Stimulated activated CD4-positive, alpha-beta T cell treated with anti-CD3 and anti-CD28 coated beads, Interleukin-1b, Interleukin-23, amount 100 ng/mL, for 24 hours (primary cell): ENCODE data around the gene ASTN2.
"Not testable (repeated sequence)": the region's sequence is repeated elsewhere in the genome, so short reads cannot be mapped to it uniquely, and the experiment has no call there.

Experiments used
- DNase-seq, 4 experiments: peaks; one replicate each; pipeline ENCODE4 v3.0.0-alpha.2; 2020; ENCODE audit warnings: low read depth in 4 of 4, low spot score in 1 of 4

ASTN2 gene

DNA sequence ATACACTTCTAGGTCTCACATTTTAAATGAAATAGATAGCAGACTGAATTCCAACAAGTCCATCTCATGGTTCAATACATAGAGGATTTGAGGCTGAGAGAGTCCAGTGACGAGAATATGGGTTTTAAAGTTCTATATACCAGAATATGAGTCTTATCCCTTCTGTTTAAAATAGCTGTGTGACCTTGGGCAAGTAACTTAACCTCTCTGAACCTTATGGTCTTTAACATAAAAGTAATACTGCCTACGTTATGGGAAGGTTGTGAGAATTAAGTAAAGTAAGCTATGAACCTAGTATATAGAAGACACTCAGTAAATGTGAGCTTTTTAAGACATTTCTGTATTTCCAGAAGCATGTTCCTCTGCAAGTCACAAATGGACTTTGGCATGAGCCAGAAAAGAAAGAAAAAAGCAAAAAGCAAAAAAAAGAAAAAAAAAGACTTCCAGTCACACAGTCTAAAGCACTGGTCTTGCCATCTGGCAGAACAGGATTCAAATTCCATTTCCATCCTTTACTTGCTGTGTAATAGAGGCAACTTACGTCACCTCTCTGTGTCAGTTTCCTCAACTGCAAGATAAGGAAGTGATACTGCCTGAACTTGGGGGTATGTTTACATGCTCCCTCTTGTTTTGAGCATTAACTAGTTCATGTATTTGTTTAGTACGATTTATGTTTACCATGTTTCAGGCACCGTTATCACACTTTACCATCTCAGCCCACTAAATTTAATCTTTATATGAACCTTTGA, 479.5 kb downstream of the ASTN2 start:
- DNase-seq = no peak

DNA sequence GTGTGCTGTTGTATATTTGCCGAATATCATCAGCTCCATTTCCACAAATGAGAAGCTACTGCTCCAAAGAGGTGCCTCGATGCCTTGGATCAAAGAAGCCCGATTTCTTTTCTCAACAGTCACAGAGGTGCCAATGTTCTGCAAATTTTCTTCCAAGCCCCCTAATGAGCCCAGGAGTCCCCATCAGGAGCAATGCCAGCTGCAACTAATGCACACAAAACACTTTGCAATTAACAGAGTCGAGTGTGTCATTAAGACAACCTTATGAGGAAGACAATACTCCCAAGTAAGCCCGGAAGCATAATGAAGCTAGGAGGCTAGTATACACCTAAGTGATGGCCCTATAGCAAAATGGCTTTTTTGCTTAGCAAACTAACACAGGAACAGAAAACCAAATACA, 480.7 kb downstream of the ASTN2 start:
- no peak for DNase-seq

DNA sequence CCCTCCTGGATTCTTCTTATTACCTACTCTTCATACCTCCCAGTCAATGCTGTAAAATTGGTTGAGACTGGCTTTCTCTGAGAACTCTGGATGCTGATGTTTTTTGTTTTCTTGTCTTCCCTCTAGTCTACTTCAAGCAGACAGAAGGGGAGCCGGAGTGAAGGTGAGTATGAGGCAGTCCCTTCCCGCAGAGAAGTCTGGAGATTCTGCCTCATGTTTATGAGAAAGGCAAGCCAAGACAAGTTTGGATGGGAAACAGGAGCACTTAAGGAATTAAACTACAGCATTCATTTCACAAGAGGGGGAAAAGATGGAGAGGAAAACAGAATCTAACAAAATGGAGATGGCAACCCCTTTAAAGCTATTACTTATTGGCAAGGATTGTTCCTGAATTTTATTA, 481.6 kb downstream of the ASTN2 start:
- no peak for DNase-seq

DNA sequence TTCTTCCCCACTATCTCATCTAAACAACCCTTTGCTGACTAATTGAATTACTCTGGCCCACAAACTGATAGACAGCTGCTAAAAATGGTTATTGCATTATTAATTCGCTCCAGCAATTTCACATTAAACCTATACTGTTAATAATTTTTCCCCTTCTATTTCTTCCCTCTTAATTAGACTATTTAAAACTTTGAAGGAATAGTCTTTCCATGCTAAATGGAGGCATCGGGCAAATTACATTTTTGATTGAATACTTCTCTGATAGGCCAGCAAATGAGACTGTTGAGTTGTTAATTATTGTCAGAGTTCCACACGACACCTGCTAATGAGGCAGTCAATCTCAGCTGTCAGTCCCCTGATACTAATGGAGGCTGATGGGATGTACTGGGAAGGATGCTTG, 485.2 kb downstream of the ASTN2 start:
- DNase-seq = no peak

DNA sequence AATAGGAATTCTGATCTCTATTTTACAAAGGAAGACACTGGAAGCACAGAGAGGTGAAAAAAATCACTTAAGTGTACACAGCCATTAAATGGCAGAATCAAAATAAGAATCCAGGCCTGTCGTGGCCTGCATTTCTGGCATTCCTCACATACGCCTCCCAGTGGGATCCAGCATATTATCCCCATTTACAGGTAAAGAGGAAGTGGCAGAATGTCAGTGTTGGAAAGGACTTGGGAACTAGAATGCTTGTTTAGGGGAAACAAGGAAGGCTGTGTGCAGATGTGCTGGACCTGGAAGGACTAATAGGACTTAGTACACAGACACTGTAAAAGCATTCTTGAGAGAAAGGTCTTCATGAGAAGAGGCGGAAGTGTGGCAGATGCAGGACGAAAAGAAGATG, 486.0 kb downstream of the ASTN2 start:
- DNase-seq = no peak

DNA sequence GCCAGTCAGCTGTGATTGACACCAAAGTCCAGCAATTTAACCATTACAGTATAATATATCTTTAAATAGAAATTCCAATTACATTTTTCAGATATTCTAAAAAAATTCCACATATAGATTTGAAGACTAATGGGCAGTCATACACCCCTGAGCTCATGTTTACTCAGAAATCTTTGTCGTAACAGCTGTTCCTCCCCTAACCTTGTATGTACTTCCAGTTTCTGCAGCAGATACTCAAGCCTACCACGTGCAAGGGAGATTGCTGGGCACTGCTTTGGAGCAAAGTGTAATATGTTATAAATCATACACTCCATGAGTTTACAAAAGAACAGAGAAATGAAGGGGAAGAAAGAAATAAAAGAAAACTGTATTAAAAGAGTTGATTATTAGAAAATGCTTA, 486.6 kb downstream of the ASTN2 start:
- no peak for DNase-seq

DNA sequence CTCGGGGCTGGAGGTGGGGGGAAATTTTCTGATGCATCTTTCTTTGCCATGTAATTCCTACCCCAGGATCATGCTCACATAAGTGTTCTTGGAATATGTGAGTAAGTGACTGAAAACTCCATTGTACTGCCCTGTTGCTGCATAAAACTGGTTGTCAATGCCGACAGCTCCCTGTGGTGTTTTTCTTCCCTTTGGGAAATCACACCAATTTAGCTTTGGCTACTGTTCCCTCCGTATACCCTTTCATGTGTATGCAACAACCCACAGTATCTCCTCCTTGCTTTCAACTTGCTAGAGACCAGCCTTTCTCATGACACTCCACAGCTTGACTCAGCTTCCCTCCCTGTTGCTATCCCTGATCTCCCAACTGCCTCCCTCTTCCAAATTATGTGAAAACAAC, 487.1 kb downstream of the ASTN2 start:
- DNase-seq = no peak

DNA sequence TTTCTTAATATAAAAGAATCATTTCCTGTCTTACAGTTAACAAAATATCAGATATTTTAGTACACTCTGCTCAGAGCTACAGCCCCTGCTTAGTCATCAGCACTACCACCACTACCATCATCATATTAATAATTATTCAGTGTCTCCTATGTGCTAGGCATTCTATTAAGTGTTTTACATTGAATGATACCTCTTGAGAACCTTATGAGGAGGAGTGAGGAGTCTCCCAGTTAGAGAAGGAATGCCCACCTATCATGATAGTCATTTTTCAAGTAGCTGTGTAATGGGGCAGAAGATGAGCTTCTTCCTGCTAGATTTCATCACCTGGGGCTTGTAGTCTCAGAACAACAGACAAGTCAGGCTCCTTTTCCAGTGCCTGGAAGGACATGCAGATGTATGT, 489.7 kb downstream of the ASTN2 start:
- DNase-seq = no peak

DNA sequence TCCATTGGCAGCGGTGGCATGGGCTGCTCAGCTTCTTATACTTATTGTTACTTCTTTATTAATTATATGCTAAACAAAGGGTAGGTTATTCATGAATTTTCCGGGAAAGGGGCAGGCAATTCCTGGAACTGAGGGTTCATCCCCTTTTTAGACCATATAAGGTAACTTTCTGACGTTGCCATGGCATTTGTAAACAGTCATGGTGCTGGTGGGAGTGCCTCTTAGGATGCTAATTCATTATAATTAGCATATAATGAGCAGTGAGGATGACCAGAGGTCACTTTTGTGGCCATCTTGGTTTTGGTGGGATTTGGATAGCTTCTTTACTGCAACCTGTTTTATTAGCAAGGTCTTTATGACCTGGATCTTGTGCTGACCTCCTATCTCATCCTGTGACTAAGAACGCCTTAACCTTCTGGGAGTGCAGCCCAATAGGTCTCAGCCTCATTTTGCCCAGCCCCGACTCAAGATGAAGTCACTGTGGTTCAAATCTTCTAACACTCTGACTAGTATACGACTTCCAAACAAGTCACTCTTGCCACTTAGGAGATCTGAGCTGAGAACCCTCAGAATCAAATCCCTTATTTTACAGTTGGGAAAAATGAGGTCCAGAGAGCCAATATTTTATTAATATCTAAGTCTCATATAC, 490.3 kb downstream of the ASTN2 start:
- no peak for DNase-seq

DNA sequence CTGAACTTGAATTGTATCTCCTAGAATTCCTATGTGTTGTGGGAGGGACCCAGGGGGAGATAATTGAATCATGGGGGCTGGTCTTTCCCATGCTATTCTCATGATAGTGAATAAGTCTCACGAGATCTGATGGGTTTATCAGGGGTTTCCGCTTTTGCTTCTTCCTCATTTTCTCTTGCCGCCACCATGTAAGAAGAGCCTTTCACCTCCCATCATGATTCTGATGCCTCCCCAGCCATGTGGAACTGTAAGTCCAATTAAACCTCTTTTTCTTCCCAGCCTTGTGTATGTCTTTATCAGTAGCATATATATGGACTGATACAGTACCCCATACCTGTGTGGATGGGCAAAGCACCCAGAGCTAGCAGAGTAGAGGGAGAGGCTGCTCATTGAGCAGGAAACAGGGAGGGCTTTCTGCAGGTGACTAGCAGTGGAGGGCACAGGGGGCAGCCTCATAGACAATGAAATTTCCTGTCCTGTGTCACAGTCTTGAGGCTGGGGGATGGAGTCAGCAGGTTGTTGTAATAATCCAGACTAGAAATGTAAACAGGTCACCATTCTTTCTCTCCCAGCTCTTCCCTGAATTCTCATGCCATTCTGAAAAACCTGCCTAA, 496.9 kb downstream of the ASTN2 start:
- not testable (repeated sequence) for DNase-seq

DNA sequence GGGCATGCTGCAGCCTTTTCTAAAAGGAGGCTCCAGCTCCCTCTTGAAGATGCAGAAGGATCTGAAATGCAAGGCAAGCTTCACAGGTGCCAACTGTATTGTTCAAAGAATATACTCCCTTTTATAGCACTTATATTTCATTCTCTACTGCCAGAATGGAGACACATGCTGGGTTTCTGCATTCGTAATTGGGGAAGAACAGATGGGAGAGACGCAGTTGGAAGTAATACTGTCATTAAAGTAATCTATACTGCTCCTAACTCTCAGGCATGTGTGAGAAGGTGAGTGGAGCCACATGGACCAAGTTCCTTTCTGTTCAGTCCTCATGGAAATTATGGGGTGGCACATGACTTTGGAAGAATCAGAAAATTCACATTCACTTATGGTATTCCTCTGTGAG, 501.3 kb downstream of the ASTN2 start:
- no peak for DNase-seq

DNA sequence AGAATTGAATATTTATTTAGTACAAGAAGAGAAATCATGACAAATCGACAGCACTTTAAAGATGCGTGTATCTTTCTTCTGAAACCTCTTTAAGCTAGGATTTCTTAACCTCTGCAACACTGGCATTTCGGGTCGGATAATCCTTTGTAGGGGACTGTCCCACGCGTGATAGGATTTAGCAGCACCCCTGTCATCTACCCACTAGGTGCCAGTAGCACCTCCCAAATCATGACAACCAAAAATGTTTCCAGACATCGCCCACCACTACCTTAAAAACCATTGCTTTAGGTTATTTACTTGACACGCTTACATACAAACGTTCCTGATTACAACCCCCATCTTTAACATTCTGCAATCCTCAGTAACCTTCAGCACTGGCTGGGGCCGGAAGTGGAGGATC, 504.7 kb downstream of the ASTN2 start:
- no peak for DNase-seq

DNA sequence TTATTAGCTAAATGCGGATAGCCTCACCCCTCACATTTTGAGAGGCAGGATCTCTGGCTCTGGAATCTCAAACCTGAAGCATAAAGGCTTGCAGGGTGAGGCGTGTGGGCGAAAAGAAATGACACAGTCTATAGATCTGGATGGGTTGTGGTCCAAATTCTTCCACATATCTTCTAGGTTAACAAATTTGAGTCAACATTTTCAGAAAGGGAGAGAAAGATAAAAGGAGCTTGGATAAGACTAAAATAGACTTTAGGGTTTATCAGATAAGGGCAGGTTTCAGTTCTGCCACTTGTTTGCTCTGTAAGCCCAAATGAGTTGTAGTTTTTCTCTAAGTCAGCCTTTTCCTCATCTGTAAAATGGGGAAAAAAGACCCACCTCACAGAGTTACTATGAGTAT, 506.9 kb downstream of the ASTN2 start:
- no peak for DNase-seq

DNA sequence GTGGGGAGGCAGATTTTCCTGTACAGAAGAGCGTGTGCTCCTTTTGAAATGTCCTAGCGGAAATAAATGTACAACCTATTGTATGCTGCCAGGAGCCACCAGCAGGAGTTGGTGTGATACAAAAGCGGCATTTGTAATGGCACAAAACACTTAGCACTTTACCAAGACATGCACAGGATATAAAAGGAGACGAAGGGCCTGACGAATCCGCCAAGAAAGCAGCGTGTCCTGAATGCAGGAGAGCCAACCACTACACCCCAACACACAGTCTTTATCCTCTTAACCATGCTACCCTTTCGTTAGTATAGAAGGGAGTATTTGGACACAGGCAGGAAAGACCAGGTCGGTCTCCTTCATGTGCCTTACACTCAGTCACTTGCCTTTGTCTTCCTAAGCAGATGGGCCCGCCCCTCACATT, 509.7 kb downstream of the ASTN2 start:
- no peak for DNase-seq

DNA sequence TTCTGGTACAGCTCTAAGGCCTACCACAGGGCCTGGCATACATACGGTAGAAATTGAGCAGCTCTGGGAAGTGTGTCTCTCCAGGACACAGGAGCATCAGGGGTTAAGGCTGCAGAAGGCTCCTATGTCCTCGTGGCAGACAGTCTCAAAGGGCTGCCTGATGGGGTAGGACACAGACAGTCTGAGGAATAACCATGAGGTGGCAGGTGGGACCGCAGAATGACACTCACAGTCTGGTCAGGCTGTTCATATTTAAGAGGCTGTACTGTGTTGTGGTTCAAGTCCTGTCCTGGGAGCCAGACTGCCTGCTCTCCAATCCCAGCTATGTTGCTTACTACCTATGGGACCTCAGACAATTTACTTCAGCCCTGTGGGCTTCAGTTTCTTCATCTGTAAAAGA, 510.7 kb downstream of the ASTN2 start:
- no peak for DNase-seq

DNA sequence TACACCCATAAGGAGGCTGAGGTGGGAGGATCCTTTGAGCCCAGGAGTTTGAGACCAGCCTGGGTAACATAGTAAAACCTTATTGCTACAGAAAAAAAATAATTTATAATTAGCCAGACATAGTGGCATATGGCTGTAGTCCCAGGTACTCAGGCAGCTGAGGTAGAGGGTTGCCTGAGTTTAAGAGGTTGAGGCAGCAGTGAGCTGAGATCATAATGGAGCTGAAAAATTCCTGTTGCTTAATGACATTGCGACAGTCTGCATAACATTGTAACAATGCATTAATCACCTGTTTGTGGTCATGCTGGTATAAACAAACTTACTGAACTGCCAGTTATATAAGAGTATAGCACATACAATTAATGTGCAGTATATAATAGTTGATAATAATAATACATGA, 513.6 kb downstream of the ASTN2 start:
- no peak for DNase-seq

DNA sequence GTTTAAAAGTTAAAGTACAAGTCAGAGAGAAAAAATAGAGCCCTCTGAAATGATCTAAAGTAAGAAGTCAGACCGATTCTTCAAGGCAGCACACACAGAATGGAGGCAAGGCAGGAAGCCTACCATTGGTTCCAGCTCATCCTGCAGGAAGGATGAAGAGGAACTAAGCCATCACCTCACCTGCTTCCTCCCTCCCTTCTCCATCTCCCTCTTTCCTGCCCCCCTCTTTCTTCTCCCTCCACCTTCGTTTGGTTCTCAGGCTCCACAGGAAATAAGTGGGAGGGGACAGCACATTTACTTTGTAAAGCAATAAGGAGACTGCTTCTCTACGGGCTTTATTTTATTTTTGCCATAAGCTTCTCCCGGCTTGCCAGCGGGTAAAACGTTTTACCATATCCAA, 514.3 kb downstream of the ASTN2 start:
- no peak for DNase-seq

DNA sequence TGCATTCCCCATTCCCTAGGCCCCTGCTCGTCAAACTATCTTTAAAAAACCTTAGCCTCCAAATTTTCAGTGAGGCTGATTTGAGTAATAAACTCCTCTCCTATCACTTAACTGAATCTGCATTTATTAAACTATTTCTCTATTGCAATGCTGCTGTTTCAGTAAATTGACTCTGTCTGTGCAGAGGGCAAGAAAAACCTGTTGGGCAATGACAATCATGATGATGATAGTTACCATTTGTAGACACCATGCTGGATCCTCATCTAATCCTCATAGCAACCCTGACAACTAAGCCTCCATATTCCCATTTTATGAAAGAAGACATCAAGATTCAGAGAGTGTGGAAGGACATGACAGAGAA, 514.9 kb downstream of the ASTN2 start:
- no peak for DNase-seq

DNA sequence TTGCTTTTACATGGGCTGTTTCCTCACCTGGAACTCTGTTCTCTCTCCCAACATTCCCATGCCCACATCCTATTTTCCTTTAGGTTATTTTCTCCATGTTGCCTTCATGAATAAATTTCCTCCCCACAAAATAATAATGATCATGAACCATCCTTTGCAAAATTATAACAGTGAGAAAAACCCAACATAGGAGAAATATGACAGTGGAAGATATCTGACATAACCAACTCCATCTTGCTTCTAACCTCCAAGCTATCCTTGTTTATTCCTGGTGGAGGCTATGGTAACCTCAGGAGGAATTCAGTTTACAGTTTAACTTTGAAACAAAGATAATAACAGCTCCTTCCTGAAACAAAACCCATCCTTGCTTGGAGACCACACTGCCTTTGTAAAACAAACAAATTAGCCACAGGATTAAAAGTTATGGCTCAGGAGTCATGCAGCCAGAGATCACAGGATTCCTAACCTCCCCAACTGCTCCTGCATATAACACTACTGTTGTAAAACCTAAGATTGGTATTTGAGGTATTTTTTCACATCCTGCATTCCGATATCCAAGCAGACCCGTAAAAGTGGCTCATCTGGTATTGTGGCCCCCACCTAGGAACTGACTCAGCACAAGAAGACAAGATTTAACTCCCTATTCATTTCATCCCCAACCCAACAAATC, 515.4 kb downstream of the ASTN2 start:
- DNase-seq = no peak

DNA sequence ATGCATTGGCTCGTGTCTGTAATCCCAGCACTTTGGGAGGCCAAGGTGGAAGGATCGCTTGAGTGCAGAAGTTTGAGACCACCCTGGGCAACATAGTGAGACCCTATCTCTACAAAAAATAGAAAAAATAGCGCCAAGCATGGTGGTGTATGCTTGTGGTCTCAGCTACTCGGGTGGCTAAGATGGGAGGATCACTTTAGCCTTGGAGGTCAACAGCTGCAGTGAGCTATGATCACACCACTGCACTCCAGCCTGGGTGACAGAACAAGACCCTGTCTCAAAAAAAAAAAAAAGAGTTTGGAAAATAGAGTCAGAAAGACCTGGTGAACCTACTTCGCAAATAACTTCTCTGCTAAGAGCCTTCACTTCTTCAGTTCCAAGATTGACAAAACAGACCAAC, 516.7 kb downstream of the ASTN2 start:
- DNase-seq = not testable (repeated sequence)

DNA sequence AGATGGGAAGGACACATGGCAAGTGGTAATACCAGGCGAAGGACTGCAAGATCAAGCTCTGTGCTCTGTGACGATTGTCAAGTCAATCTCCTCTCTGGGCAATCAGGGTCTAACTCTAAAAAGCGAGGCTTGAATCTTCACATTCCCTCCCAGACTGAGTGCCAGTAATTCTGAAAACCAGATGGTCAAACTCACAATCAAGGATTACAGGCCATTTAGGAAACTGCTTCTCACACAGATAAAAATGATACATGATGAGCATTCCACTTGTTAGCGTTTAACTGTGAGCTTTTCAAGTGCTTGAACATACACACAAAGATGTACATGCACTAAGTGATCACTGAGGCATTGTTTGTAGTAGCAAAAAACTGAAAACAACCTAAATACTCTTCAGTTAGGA, 517.7 kb downstream of the ASTN2 start:
- DNase-seq = no peak

DNA sequence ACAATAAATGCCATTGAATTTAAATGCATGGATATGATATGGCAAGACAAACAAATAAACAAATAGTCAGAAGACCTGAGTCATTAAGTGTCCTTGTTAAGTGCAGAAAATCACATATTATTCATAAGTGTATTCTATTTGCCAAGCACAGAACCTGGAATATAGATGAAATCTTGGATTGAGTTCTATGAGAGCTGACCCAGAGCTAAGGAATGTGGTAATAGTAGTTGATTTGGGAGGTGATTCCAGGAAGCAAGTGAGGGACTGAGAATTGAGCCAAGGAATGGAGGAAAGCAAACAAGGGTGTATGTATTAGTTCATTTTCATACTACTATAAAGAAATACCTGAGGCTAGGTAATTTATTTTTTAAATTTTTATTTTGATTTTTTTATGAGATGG, 518.9 kb downstream of the ASTN2 start:
- no peak for DNase-seq
